SU-DHL-6 (cell line): ENCODE data around the gene FBN2.

Experiments
- H2AFZ ChIP-seq: fragments of 200-600 bp; sonication (generic); 2 replicates; pipeline ENCODE4 v1.6.1; 2014; ENCODE audit warnings: low read depth, mild to moderate bottlenecking, moderate library complexity, mixed read lengths, antibody characterized with exemption, low read length; ENCODE audit not compliant: severe bottlenecking
- H3F3A ChIP-seq: fragments of 200-600 bp; shearing (Covaris generic); 2 replicates; pipeline ENCODE4 v1.6.0; 2016; ENCODE audit warnings: antibody characterized with exemption, mild to moderate bottlenecking; ENCODE audit not compliant: insufficient read depth
- H3K27ac ChIP-seq: fragments of 200-600 bp; sonication (generic); 2 replicates; pipeline ENCODE4 v1.5.1; 2016; ENCODE audit warnings: low read depth, mild to moderate bottlenecking, low read length, moderate library complexity, mixed read lengths
- H3K27me3 ChIP-seq: fragments of 200-600 bp; sonication (generic), shearing (Covaris generic); 2 replicates; pipeline ENCODE4 v1.6.0; 2014; ENCODE audit warnings: mild to moderate bottlenecking, low read length
- H3K36me3 ChIP-seq: fragments of 200-600 bp; sonication (generic); 2 replicates; pipeline ENCODE4 v1.6.1; 2014; ENCODE audit warnings: mild to moderate bottlenecking, low read length, mixed read lengths
- H3K4me2 ChIP-seq: fragments of 300-600, 200-600 bp; shearing (Covaris generic), sonication (generic); 2 replicates; pipeline ENCODE4 v1.6.0; 2014; ENCODE audit warnings: low read length, low read depth, mild to moderate bottlenecking; ENCODE audit not compliant: poor library complexity, severe bottlenecking
- H3K4me3 ChIP-seq: fragments of 200-600 bp; sonication (generic); 2 replicates; pipeline ENCODE4 v1.5.1; 2014; ENCODE audit warnings: antibody characterized with exemption, low read length, mild to moderate bottlenecking, mixed read lengths; ENCODE audit not compliant: insufficient read depth, poor library complexity, severe bottlenecking
- H3K79me2 ChIP-seq: fragments of 200-600 bp; sonication (generic); 2 replicates; pipeline ENCODE4 v1.6.1; 2014; ENCODE audit warnings: mild to moderate bottlenecking, low read length, moderate library complexity; ENCODE audit not compliant: insufficient read depth
- H3K9ac ChIP-seq: fragments of 200-600 bp; sonication (generic); 2 replicates; pipeline ENCODE4 v1.7.0; 2014; ENCODE audit warnings: mild to moderate bottlenecking, low read length
- H3K9me2 ChIP-seq: fragments of 200-600 bp; sonication (generic); replicated peaks from 2 replicates; pipeline ENCODE4 v1.6.1; 2014; ENCODE audit warnings: low read length; ENCODE audit not compliant: insufficient read depth
- H3K9me3 ChIP-seq: fragments of 200-600 bp; sonication (generic); 2 replicates; pipeline ENCODE4 v1.6.1; 2014; ENCODE audit warnings: low read length, mixed read lengths; ENCODE audit not compliant: insufficient read depth
- H4K20me1 ChIP-seq: fragments of 200-600 bp; sonication (generic); 2 replicates; pipeline ENCODE4 v1.6.1; 2014; ENCODE audit warnings: low read depth, mild to moderate bottlenecking, antibody characterized with exemption, low read length, moderate library complexity, mixed read lengths
- CTCF ChIP-seq: fragments of 200-600 bp; sonication (generic); IDR thresholded peaks from one replicate; pipeline ENCODE4 v1.5.1; 2017; ENCODE audit warnings: antibody characterized with exemption, mild to moderate bottlenecking, low read length, moderate library complexity; ENCODE audit not compliant: insufficient read depth, poor library complexity, severe bottlenecking
- EZH2phosphoT487 ChIP-seq: fragments of 200-600 bp; sonication (generic), shearing (Covaris generic); conservative IDR thresholded peaks from 2 replicates; pipeline ENCODE4 v1.6.1; 2018; ENCODE audit warnings: mild to moderate bottlenecking, antibody characterized with exemption, low read length, moderate library complexity, mixed read lengths

FBN2 gene

GRCh38 chr5:128362370-128362769 is 175.7 kb downstream of the FBN2 start:
- Histone ChIP-seq H3K27me3 (no peaks in the 10 kb centered on the region), H3K4me3 (no peak overlapping the region), H3K36me3 (no peaks in the 10 kb centered on the region), H3F3A (no peaks in the 10 kb centered on the region), H3K27ac (no peak overlapping the region), H3K9me3 (no peaks in the 10 kb centered on the region), H4K20me1 (no peaks in the 10 kb centered on the region), H3K9me2 (no peaks in the 10 kb centered on the region), H3K79me2 (no peaks in the 10 kb centered on the region), H3K4me2 (no peak overlapping the region), H2AFZ (no peak overlapping the region), H3K9ac (no peak overlapping the region)
- TF ChIP-seq EZH2phosphoT487 (no peak), CTCF (no peak)

- TF ChIP-seq EZH2phosphoT487: no peak
- TF ChIP-seq CTCF: no peak
- no peaks in the 10 kb centered on the region for H3K36me3 ChIP-seq
Measured at GRCh38 chr5:128358826-128359225, 179.2 kb downstream of the FBN2 start.

GRCh38 chr5:128357226-128357625 is 180.8 kb downstream of the FBN2 start:
- Histone ChIP-seq H3K4me3 (no peak overlapping the region), H3K9me3 (no peaks in the 10 kb centered on the region), H3K27me3 (no peaks in the 10 kb centered on the region), H3K36me3 (no peaks in the 10 kb centered on the region), H3K4me2 (no peak overlapping the region), H4K20me1 (no peaks in the 10 kb centered on the region), H3K79me2 (no peaks in the 10 kb centered on the region), H3K9ac (no peak overlapping the region), H2AFZ (no peak overlapping the region), H3K9me2 (no peaks in the 10 kb centered on the region), H3K27ac (no peak overlapping the region), H3F3A (no peaks in the 10 kb centered on the region)
- TF ChIP-seq CTCF: no peak
- TF ChIP-seq EZH2phosphoT487: no peak

More at GRCh38 chr5:128358826-128359225, 179.2 kb downstream of the FBN2 start:
- Histone ChIP-seq H3K4me2 (no peak overlapping the region), H3K9me3 (no peaks in the 10 kb centered on the region), H3K79me2 (no peaks in the 10 kb centered on the region), H3K9me2 (no peaks in the 10 kb centered on the region), H3F3A (no peaks in the 10 kb centered on the region), H2AFZ (no peak overlapping the region), H3K27ac (no peak overlapping the region), H3K27me3 (no peaks in the 10 kb centered on the region), H3K9ac (no peak overlapping the region), H4K20me1 (no peaks in the 10 kb centered on the region), H3K4me3 (no peak overlapping the region)
